CD14-positive monocyte (primary cell): Measurements from ENCODE around the gene B4GALT2. TPM values are rescaled to one million over a fixed set of nuclear protein-coding genes. Genes with fewer than 3 reads are reported as not detected.

Experiments used
- DNase-seq, 3 donors: peaks; one replicate each; pipeline ENCODE4 v3.0.0-alpha.2; 2011 to 2022
- H2AFZ ChIP-seq: 2 replicates; pipeline ENCODE4 v1.6.0; 2012; ENCODE audit warnings: mild to moderate bottlenecking, low read depth, low read length, inconsistent platforms; ENCODE audit not compliant: insufficient read depth, poor library complexity, severe bottlenecking
- H3K27ac ChIP-seq, 2 donors: 1 replicate in 1 of 2; 2 replicates in 1 of 2; pipeline ENCODE4 v1.5.1; 2012 to 2013; ENCODE audit warnings: low read length in 2 of 2, control low read depth in 1 of 2, inconsistent platforms in 1 of 2, low read depth in 1 of 2, mild to moderate bottlenecking in 1 of 2
- H3K27me3 ChIP-seq, 2 donors: one replicate each; pipeline versions ENCODE4 v1.6.0 to v1.6.1; 2011 to 2013; ENCODE audit warnings: low read length in 2 of 2; ENCODE audit not compliant: control insufficient read depth in 2 of 2, insufficient read depth in 2 of 2
- H3K36me3 ChIP-seq, 2 donors: replicated peaks in 1 of 2; 1 replicate in 1 of 2; 2 replicates in 1 of 2; pipeline versions ENCODE4 v1.5.1 to v1.6.1; 2012 to 2013; ENCODE audit warnings: low read length in 2 of 2, control low read depth in 1 of 2, inconsistent platforms in 1 of 2, mild to moderate bottlenecking in 1 of 2; ENCODE audit not compliant: insufficient read depth in 2 of 2, control insufficient read depth in 1 of 2
- H3K4me1 ChIP-seq, 2 donors: 1 replicate in 1 of 2; 2 replicates in 1 of 2; pipeline versions ENCODE4 v1.5.1 to v1.6.1; 2012 to 2013; ENCODE audit warnings: low read length in 2 of 2, control low read depth in 1 of 2, inconsistent platforms in 1 of 2, mild to moderate bottlenecking in 1 of 2, moderate library complexity in 1 of 2; ENCODE audit not compliant: insufficient read depth in 2 of 2, control insufficient read depth in 1 of 2
- H3K4me2 ChIP-seq: replicated peaks from 2 replicates; pipeline ENCODE3; 2012; ENCODE audit warnings: low read length, moderate library complexity, mild to moderate bottlenecking; ENCODE audit not compliant: poor library complexity, severe bottlenecking; ENCODE audit errors: extremely low read depth
- H3K4me3 ChIP-seq, 3 experiments: fragments of 200-600 bp in 1 of 3; sonication (generic) in 1 of 3; replicated peaks in 1 of 3; 1 replicate in 2 of 3; 2 replicates in 1 of 3; pipeline ENCODE4 v1.5.1; 2011 to 2013; ENCODE audit warnings: low read length in 3 of 3, mild to moderate bottlenecking in 3 of 3, control low read depth in 2 of 3, low read depth in 2 of 3, inconsistent platforms in 1 of 3, moderate library complexity in 1 of 3
- H3K79me2 ChIP-seq: 2 replicates; pipeline ENCODE4 v1.6.0; 2012; ENCODE audit warnings: mild to moderate bottlenecking, control low read depth, inconsistent platforms, low read length, moderate library complexity; ENCODE audit not compliant: insufficient read depth
- H3K9ac ChIP-seq: 2 replicates; pipeline ENCODE4 v1.6.0; 2017; ENCODE audit warnings: low read length, mild to moderate bottlenecking; ENCODE audit not compliant: insufficient read depth, poor library complexity, severe bottlenecking
- H3K9me3 ChIP-seq, 2 donors: replicated peaks in 1 of 2; 1 replicate in 1 of 2; 2 replicates in 1 of 2; pipeline versions ENCODE4 v1.5.1 to v1.6.1; 2012 to 2013; ENCODE audit warnings: low read length in 2 of 2, control low read depth in 1 of 2; ENCODE audit not compliant: control insufficient read depth in 1 of 2, insufficient read depth in 1 of 2
- H4K20me1 ChIP-seq: 2 replicates; pipeline ENCODE4 v1.6.0; 2012; ENCODE audit warnings: mild to moderate bottlenecking, low read length, control low read depth, moderate library complexity; ENCODE audit not compliant: insufficient read depth
- H3K27ac Mint-ChIP-seq, 7 donors: one replicate each; pipeline ENCODE4 v1.8.0; 2020; ENCODE audit warnings: mild to moderate bottlenecking in 7 of 7, mixed read lengths in 7 of 7, moderate library complexity in 6 of 7, inconsistent platforms in 2 of 7
- H3K27me3 Mint-ChIP-seq, 3 donors: one replicate each; pipeline ENCODE4 v1.8.0; 2021 to 2022; ENCODE audit warnings: low read depth in 3 of 3, mild to moderate bottlenecking in 3 of 3, mixed read lengths in 3 of 3, moderate library complexity in 3 of 3, inconsistent platforms in 1 of 3
- H3K36me3 Mint-ChIP-seq, 2 donors: one replicate each; pipeline ENCODE4 v1.8.0; 2020; ENCODE audit warnings: mixed read lengths in 2 of 2, inconsistent platforms in 1 of 2, mild to moderate bottlenecking in 1 of 2
- H3K4me1 Mint-ChIP-seq: one replicate; pipeline ENCODE4 v1.8.0; 2020; ENCODE audit warnings: mild to moderate bottlenecking, mixed read lengths
- H3K4me3 Mint-ChIP-seq, 2 donors: one replicate each; pipeline ENCODE4 v1.8.0; 2020; ENCODE audit warnings: mild to moderate bottlenecking in 2 of 2, mixed read lengths in 2 of 2, moderate library complexity in 1 of 2
- H3K9me3 Mint-ChIP-seq, 7 donors: one replicate each; pipeline ENCODE4 v1.8.0; 2020 to 2022; ENCODE audit warnings: mixed read lengths in 7 of 7, mild to moderate bottlenecking in 6 of 7, moderate library complexity in 6 of 7, inconsistent platforms in 2 of 7
- CTCF ChIP-seq: fragments of 200-600 bp; IDR thresholded peaks from one replicate; pipeline ENCODE4 v1.8.0; 2022; ENCODE audit warnings: antibody characterized with exemption, mild to moderate bottlenecking
- WGBS: methylation state at CpG from one replicate; pipeline ENCODE4 v1.1.5; 2013; ENCODE audit warnings: missing lambda C conversion rate; ENCODE audit not compliant: insufficient coverage; 5-methylcytosine and 5-hydroxymethylcytosine counted together
- intact Hi-C, 2 donors: fragments of 100-400 bp; cut with micrococcal nuclease; formaldehyde crosslinking; loops; one replicate each; pipeline versions ENCODE4 v1.15.0 to v1.15.1; 2023
- polyA plus RNA-seq, 3 donors: library from polyadenylated mRNA; depleted of rRNA in 1 of 3; unstranded in 2 of 3; stranded (reverse) in 1 of 3; fragments of 300-500 nt in 2 of 3; fragments of >200 nt in 1 of 3; fragmentation: Illumina TruSeq in 2 of 3; gene quantifications; 1 replicate in 2 of 3; 2 replicates in 1 of 3; pipeline ENCODE4 v1.2.3, GENCODE V29; 2012 to 2021

B4GALT2 gene
- polyA plus RNA-seq, 3 donors = 0.30 to 0.35 TPM; not detected in 1

DNA sequence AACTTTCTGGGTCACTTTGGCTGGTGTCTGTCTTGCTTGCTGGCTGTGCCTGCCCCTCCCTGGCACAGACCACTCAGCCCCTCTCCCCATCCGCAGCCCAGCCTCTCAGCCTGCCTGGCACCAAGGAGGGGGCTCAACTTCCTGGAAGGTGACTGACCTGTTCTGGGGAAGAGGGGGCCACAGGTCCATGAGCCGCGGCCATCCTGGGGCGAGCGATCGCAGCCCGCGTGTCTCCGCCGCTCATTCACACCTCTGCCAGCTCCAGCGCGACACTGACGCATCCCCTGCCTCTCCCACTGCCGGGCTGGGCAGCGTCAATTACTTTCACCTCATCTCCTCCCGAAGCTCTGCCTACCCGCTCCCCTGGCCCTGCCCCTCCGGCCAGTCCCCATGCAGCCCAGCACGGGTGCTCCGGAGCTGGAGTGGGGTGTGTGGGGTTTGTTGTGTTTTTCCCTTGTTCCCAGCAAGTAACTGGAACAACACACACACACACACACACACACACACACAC, 37.9 kb downstream of the B4GALT2 start:
- Histone ChIP-seq H3K9ac (no peak overlapping the region), H3K4me2 (no peak overlapping the region), H4K20me1 (no peaks in the 10 kb centered on the region), H3K4me3 (no peak overlapping the region), H3K27ac (no peak overlapping the region), H3K27me3 (no peaks in the 10 kb centered on the region), H2AFZ (no peak overlapping the region), H3K36me3 (no peaks in the 10 kb centered on the region), H3K4me1 (no peaks in the 10 kb centered on the region), H3K79me2 (no peaks in the 10 kb centered on the region), H3K9me3 (no peaks in the 10 kb centered on the region)
- no peak for TF ChIP-seq CTCF
- Mint-ChIP-seq H3K36me3 (no peaks in the 10 kb centered on the region), H3K27me3 (peaks cover 0 to 9% (median 2%) of the 10 kb centered on the region in 3 donors), H3K27ac (no peak overlapping the region), H3K4me1 (peaks cover 4% of the 10 kb centered on the region), H3K9me3 (no peaks in the 10 kb centered on the region), H3K4me3 (no peak overlapping the region)
- intact Hi-C loops = no loop called here
- WGBS = 89% methylated on average over 11 of the region's 20 CpGs
- DNase-seq = no peak

DNA sequence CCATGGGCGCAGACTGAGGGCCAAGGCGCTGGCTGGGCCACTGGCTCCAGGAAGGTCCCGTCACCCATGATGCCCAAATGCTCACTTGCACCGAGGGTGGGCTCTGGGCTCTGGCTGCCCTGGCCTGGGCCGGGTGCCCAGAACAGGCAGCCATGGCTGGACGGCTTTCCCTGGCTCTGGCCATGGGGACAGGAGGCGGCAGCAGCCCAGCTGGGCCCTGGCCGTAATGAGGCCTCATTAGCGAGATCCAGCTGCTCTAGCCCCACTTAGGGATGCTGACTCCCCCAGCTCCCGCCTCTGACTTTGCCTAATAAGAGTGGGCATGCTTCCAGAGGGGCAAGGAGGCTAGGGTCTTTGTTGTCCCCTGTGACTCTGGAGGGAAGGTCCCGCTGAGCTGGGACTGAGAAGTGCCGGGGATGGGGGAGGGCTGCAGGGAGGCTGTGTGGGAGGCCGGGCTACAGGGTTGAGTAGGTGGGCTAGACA, 40.5 kb downstream of the B4GALT2 start:
- Histone ChIP-seq H4K20me1 (no peaks in the 10 kb centered on the region), H3K27ac (no peak overlapping the region), H3K36me3 (no peaks in the 10 kb centered on the region), H3K4me1 (no peaks in the 10 kb centered on the region), H3K79me2 (no peaks in the 10 kb centered on the region), H3K9me3 (no peaks in the 10 kb centered on the region), H2AFZ (no peak overlapping the region), H3K4me2 (no peak overlapping the region), H3K4me3 (no peak overlapping the region), H3K27me3 (no peaks in the 10 kb centered on the region), H3K9ac (no peak overlapping the region)
- Mint-ChIP-seq H3K4me1 (no peaks in the 10 kb centered on the region), H3K4me3 (no peak overlapping the region), H3K9me3 (no peaks in the 10 kb centered on the region), H3K27me3 (peaks cover 0 to 9% (median 2%) of the 10 kb centered on the region in 3 donors), H3K27ac (no peak overlapping the region), H3K36me3 (no peaks in the 10 kb centered on the region)
- TF ChIP-seq CTCF = no peak
- DNase-seq = no peak
- WGBS = 94% methylated on average over 12 of the region's 13 CpGs
- intact Hi-C loops = no loop called here
